A549 (cell line): ENCODE measurements around the gene PITX3. TPM values are rescaled to one million over a fixed set of nuclear protein-coding genes. Genes with fewer than 3 reads are reported as not detected.

ENCODE experiments used
- ATAC-seq, 2 experiments: fragments of 200-7000 bp in 1 of 2; fragments of >200 bp in 1 of 2; cut with Nextera tagmentation in 1 of 2; cut with Tn5 transposase in 1 of 2; 3 replicates each; pipeline versions ENCODE4 v1.8.0 to v1.9.1; 2018 to 2020; ENCODE audit warnings: mild to moderate bottlenecking in 1 of 2, moderate library complexity in 1 of 2
- CTCF ChIA-PET: fragments of 300-600 bp; sonication (Branson Sonifier 250); formaldehyde crosslinking; extraction: SDS; loops from one replicate; lab custom pipeline; 2021; ENCODE audit warnings: antibody characterized with exemption, inconsistent platforms; lab: Yijun Ruan, JAX
- POLR2A ChIA-PET: fragments of 350-600 bp; formaldehyde crosslinking; extraction: SDS; loops from one replicate; lab custom pipeline; 2021; ENCODE audit warnings: antibody characterized with exemption, inconsistent platforms; lab: Yijun Ruan, JAX
- DNase-seq, 2 experiments: peaks; one replicate each; pipeline versions ENCODE4 v3.0.0 to v3.0.0-alpha.2; 2011 to 2016; ENCODE audit warnings: low read depth in 1 of 2, low spot score in 1 of 2
- FAIRE-seq: peaks from 2 replicates; lab custom pipeline; 2011; peaks lifted over from hg19 to GRCh38; lab: Jason Lieb, UNC
- H3K27ac ChIP-seq, 2 experiments: fragments of >200 bp; sonication (Bioruptor Twin); formaldehyde crosslinking; 3 replicates each; pipeline ENCODE4 v1.5.1; 2016 to 2017
- H3K4me1 ChIP-seq: fragments of >200 bp; sonication (Bioruptor Twin); formaldehyde crosslinking; 3 replicates; pipeline ENCODE4 v1.6.1; 2016
- H3K4me2 ChIP-seq: fragments of >200 bp; sonication (Bioruptor Twin); formaldehyde crosslinking; 3 replicates; pipeline ENCODE4 v1.6.1; 2016
- H3K4me3 ChIP-seq: fragments of >200 bp; sonication (Bioruptor Twin); formaldehyde crosslinking; 3 replicates; pipeline ENCODE4 v1.5.1; 2016
- H3K9me3 ChIP-seq: fragments of >200 bp; sonication (Bioruptor Twin); formaldehyde crosslinking; 3 replicates; pipeline ENCODE4 v1.6.1; 2016
- BCL3 ChIP-seq: fragments of >200 bp; sonication (Bioruptor Twin); formaldehyde crosslinking; IDR thresholded peaks from 3 replicates; pipeline ENCODE4 v1.6.1; 2016
- CBX2 ChIP-seq: fragments of 200-600 bp; sonication (generic); IDR thresholded peaks from 2 replicates; pipeline ENCODE4 v1.6.1; 2016; ENCODE audit warnings: low read depth, mild to moderate bottlenecking, borderline replicate concordance
- CBX8 ChIP-seq: fragments of 200-600 bp; sonication (generic); IDR thresholded peaks from 2 replicates; pipeline ENCODE4 v1.6.1; 2016
- E2F6 ChIP-seq: IDR thresholded peaks from 2 replicates; pipeline ENCODE4 v1.6.1; 2012; ENCODE audit warnings: low read depth, borderline replicate concordance
- EHF ChIP-seq: fragments of 250-450 bp; sonication (Bioruptor Pico); IDR thresholded peaks from 2 replicates; pipeline ENCODE4 v1.5.0; 2020; ENCODE audit warnings: mild to moderate bottlenecking
- EP300 ChIP-seq, 2 experiments: fragments of >200 bp; sonication (Bioruptor Twin); formaldehyde crosslinking; IDR thresholded peaks; 2 replicates in 1 of 2; 3 replicates in 1 of 2; pipeline ENCODE4 v1.6.1; 2016 to 2017
- ESRRA ChIP-seq: fragments of 150-350 bp; IDR thresholded peaks from 2 replicates; pipeline ENCODE4 v1.6.1; 2014; ENCODE audit warnings: mild to moderate bottlenecking, low read length, borderline replicate concordance
- FOSB ChIP-seq: fragments of 250-450 bp; sonication (Bioruptor Pico); IDR thresholded peaks from 2 replicates; pipeline ENCODE4 v1.5.0; 2020; ENCODE audit warnings: mild to moderate bottlenecking, moderate library complexity
- FOSL2 ChIP-seq, 2 experiments: fragments of 450-650 bp in 1 of 2; fragments of >200 bp in 1 of 2; sonication (Bioruptor Twin) in 1 of 2; formaldehyde crosslinking; IDR thresholded peaks; 2 replicates each; pipeline versions ENCODE4 v1.5.0 to v1.6.1; 2016 to 2020; ENCODE audit warnings: mild to moderate bottlenecking in 1 of 2, moderate library complexity in 1 of 2
- GATA3 ChIP-seq: IDR thresholded peaks from 2 replicates; pipeline ENCODE4 v1.6.1; 2012; ENCODE audit warnings: borderline replicate concordance
- HDAC2 ChIP-seq: fragments of 200-600 bp; sonication (generic); IDR thresholded peaks from 2 replicates; pipeline ENCODE4 v1.6.1; 2016
- HES2 ChIP-seq: fragments of >200 bp; sonication (Bioruptor Twin); formaldehyde crosslinking; IDR thresholded peaks from 2 replicates; pipeline ENCODE4 v1.6.1; 2016
- HEYL ChIP-seq: fragments of 250-450 bp; sonication (Bioruptor Pico); IDR thresholded peaks from 2 replicates; pipeline ENCODE4 v1.8.0; 2021; ENCODE audit warnings: mild to moderate bottlenecking, moderate library complexity
- HOXB5 ChIP-seq: fragments of 250-450 bp; sonication (Bioruptor Pico); IDR thresholded peaks from 2 replicates; pipeline ENCODE4 v1.5.0; 2020; ENCODE audit warnings: mild to moderate bottlenecking, moderate library complexity
- JUN ChIP-seq, 2 experiments: fragments of >200 bp; sonication (Bioruptor Twin); formaldehyde crosslinking; IDR thresholded peaks; 2 replicates in 1 of 2; 3 replicates in 1 of 2; pipeline ENCODE4 v1.6.1; 2016 to 2017
- MAFK ChIP-seq: fragments of 450-650 bp; IDR thresholded peaks from 2 replicates; pipeline ENCODE4 v1.6.1; 2014; ENCODE audit not compliant: partially characterized antibody
- MAX ChIP-seq: IDR thresholded peaks from 2 replicates; pipeline ENCODE4 v1.6.1; 2012
- NFE2L2 ChIP-seq: fragments of 150-350 bp; conservative IDR thresholded peaks from 2 replicates; pipeline ENCODE4 v1.6.1; 2014; ENCODE audit warnings: low read length
- NPAS2 ChIP-seq: fragments of 250-450 bp; sonication (Bioruptor Pico); IDR thresholded peaks from 2 replicates; pipeline ENCODE4 v1.8.0; 2022; ENCODE audit warnings: mild to moderate bottlenecking, moderate library complexity, borderline replicate concordance
- NR3C1 ChIP-seq: fragments of >200 bp; sonication (Bioruptor Twin); formaldehyde crosslinking; IDR thresholded peaks from 3 replicates; pipeline ENCODE4 v1.6.1; 2017
- PHF8 ChIP-seq: fragments of 200-600 bp; sonication (generic); IDR thresholded peaks from 2 replicates; pipeline ENCODE4 v1.6.1; 2016; ENCODE audit warnings: low read depth, mild to moderate bottlenecking, antibody characterized with exemption, moderate library complexity, borderline replicate concordance
- POLR2A ChIP-seq: IDR thresholded peaks from 2 replicates; pipeline ENCODE4 v1.6.1; 2012; ENCODE audit warnings: mild to moderate bottlenecking, low read length
- RAD21 ChIP-seq, 2 experiments: fragments of >200 bp in 1 of 2; sonication (Bioruptor Twin) in 1 of 2; formaldehyde crosslinking in 1 of 2; IDR thresholded peaks in 1 of 2; conservative IDR thresholded peaks in 1 of 2; 2 replicates in 1 of 2; 3 replicates in 1 of 2; pipeline ENCODE4 v1.6.1; 2012 to 2018; ENCODE audit warnings: inconsistent platforms in 1 of 2
- RCOR1 ChIP-seq: fragments of 150-350 bp; IDR thresholded peaks from 2 replicates; pipeline ENCODE4 v1.6.1; 2014; ENCODE audit warnings: antibody characterized with exemption, low read length, low read depth
- REST ChIP-seq: fragments of 200-600 bp; sonication (generic); IDR thresholded peaks from 2 replicates; pipeline ENCODE4 v1.6.1; 2016; ENCODE audit warnings: antibody characterized with exemption, mild to moderate bottlenecking, moderate library complexity
- RFX5 ChIP-seq: fragments of 450-650 bp; IDR thresholded peaks from 2 replicates; pipeline ENCODE4 v1.7.1; 2014; ENCODE audit warnings: antibody characterized with exemption, mild to moderate bottlenecking, moderate library complexity
- SREBF2 ChIP-seq: fragments of 450-650 bp; IDR thresholded peaks from 2 replicates; pipeline ENCODE4 v1.6.1; 2014; ENCODE audit warnings: mild to moderate bottlenecking, moderate library complexity
- TFCP2L1 ChIP-seq: fragments of 250-450 bp; sonication (Bioruptor Pico); IDR thresholded peaks from 2 replicates; pipeline ENCODE4 v1.5.0; 2021; ENCODE audit warnings: mild to moderate bottlenecking
- USF2 ChIP-seq: fragments of 450-650 bp; IDR thresholded peaks from 2 replicates; pipeline ENCODE4 v1.6.1; 2014; ENCODE audit warnings: antibody characterized with exemption
- ZNF302 ChIP-seq: fragments of 250-450 bp; sonication (Bioruptor Pico); IDR thresholded peaks from 2 replicates; pipeline ENCODE4 v1.9.0; 2021; ENCODE audit warnings: inconsistent platforms, mild to moderate bottlenecking, moderate library complexity
- WGBS: methylation state at CpG from one replicate; pipeline ENCODE4 v1.1.6; 2017; ENCODE audit errors: missing lambda C conversion rate; 5-methylcytosine and 5-hydroxymethylcytosine counted together
- polyA plus RNA-seq, 4 experiments: library from polyadenylated mRNA; depleted of rRNA in 3 of 4; stranded (reverse); fragments of >200 nt; fragmentation: RNase III in 1 of 4; extraction: RNeasy Plus Mini Kit Qiagen cat#74134 plus additional on column Dnase treatment in 1 of 4; gene quantifications; 2 replicates in 3 of 4; 3 replicates in 1 of 4; pipeline ENCODE4 v1.2.3, GENCODE V29; 2011 to 2017

PITX3 gene
- polyA plus RNA-seq, 2 of the 4 experiments (the other 2 are of a cell fraction): 0.09 TPM; not detected in 1

GRCh38 chr10:102188298-102188940, 52.9 kb downstream of the PITX3 start:
- Histone ChIP-seq H3K4me1 (no peaks in the 10 kb centered on the region), H3K9me3 (peaks cover 38% of the 10 kb centered on the region), H3K4me2 (no peak overlapping the region), H3K27ac (no peak overlapping the region), H3K4me3 (no peak overlapping the region)
- 31% methylated on average over 3 of the region's 3 CpGs for WGBS
- TF ChIP-seq HDAC2 (no peak), TFCP2L1 (CRISPR knock-in tag) (no peak), NFE2L2 (no peak), FOSB (no peak), HES2 (no peak), ZNF302 (no peak), NR3C1 (no peak), BCL3 (no peak), MAFK (no peak), NPAS2 (CRISPR knock-in tag) (no peak), E2F6 (no peak), MAX (no peak), GATA3 (no peak), EP300 (IDR thresholded peaks at IDR 0.05) (no peak), HEYL (CRISPR knock-in tag) (no peak), CBX2 (no peak)
- ChIA-PET CTCF (interaction anchor here (0.9 to 1.9 kb wide), 4 partner anchors 10 to 41 kb away, joined by 3 to 9 read pairs (median 6); no protein-coding TSS in a partner anchor), POLR2A (no interaction called here)
- ATAC-seq (peak; percentile 13 to 45; a peak in 5 of 6 replicates), DNase-seq (no peak), FAIRE-seq (no peak)

- Histone ChIP-seq H3K4me3 (no peak overlapping the region), H3K27ac (no peak overlapping the region), H3K4me2 (no peak overlapping the region), H3K9me3 (peaks cover 19% of the 10 kb centered on the region), H3K4me1 (no peaks in the 10 kb centered on the region)
- ATAC-seq (no peak), DNase-seq (no peak), FAIRE-seq (no peak)
- no peak for TF ChIP-seq POLR2A
- TF ChIP-seq EHF (CRISPR knock-in tag): no peak
- no peak for TF ChIP-seq HOXB5 (CRISPR knock-in tag)
- TF ChIP-seq ESRRA: no peak
- TF ChIP-seq RAD21 (conservative IDR thresholded peaks at IDR 0.05 in 1 of 2, IDR thresholded peaks at IDR 0.05 in 1 of 2): no peak
- TF ChIP-seq CBX8: no peak
- TF ChIP-seq RCOR1: no peak
- no peak for TF ChIP-seq NPAS2 (CRISPR knock-in tag)
- TF ChIP-seq ZNF302: no peak
- no peak for TF ChIP-seq USF2
- no peak for TF ChIP-seq REST
- no peak for TF ChIP-seq E2F6
- TF ChIP-seq PHF8: no peak
- TF ChIP-seq RFX5: no peak
- no peak for TF ChIP-seq MAX
- TF ChIP-seq SREBF2: no peak
- no peak for TF ChIP-seq JUN (IDR thresholded peaks at IDR 0.05)
- TF ChIP-seq FOSL2 (IDR thresholded peaks at IDR 0.05): no peak
- no peak for TF ChIP-seq FOSL2 (CRISPR knock-in tag; IDR thresholded peaks at IDR 0.05)
- ChIA-PET POLR2A (no interaction called here), CTCF (interaction anchor here (1.2 to 3.0 kb wide), 5 partner anchors 16 to 218 kb away, joined by 4 to 9 read pairs (median 4); no protein-coding TSS in a partner anchor)
- 71% methylated on average over 15 of the region's 15 CpGs for WGBS
Observed at GRCh38 chr10:102185811-102186527, 55.3 kb downstream of the PITX3 start.
